Spleen (tissue), 11 donors: Measurements from ENCODE around the gene TMEM255A. TPM values are rescaled to one million over a fixed set of nuclear protein-coding genes. Genes with fewer than 3 reads are reported as not detected.

Experiments
- DNase-seq: peaks from one replicate; pipeline ENCODE4 v3.0.0-alpha.2; 2020
- H3K27ac ChIP-seq, 8 donors: fragments of 200-600 bp; sonication (generic) in 7 of 8; 1 replicate in 4 of 8; 2 replicates in 4 of 8; pipeline versions ENCODE4 v1.5.0 to v1.8.0; 2016 to 2021; ENCODE audit warnings: inconsistent platforms in 4 of 8, mild to moderate bottlenecking in 4 of 8, moderate library complexity in 1 of 8
- H3K27me3 ChIP-seq, 7 donors: fragments of 200-600 bp; sonication (generic) in 6 of 7; replicated peaks in 1 of 7; 1 replicate in 4 of 7; 2 replicates in 3 of 7; pipeline versions ENCODE4 v1.5.0 to v1.8.0; 2016 to 2021; ENCODE audit warnings: inconsistent platforms in 3 of 7, mild to moderate bottlenecking in 1 of 7
- H3K36me3 ChIP-seq, 6 donors: fragments of 200-600 bp; sonication (generic) in 5 of 6; 1 replicate in 4 of 6; 2 replicates in 2 of 6; pipeline versions ENCODE4 v1.5.0 to v1.8.0; 2016 to 2021; ENCODE audit warnings: inconsistent platforms in 2 of 6
- H3K4me1 ChIP-seq, 6 donors: fragments of 200-600 bp; sonication (generic) in 5 of 6; 1 replicate in 3 of 6; 2 replicates in 3 of 6; pipeline versions ENCODE4 v1.5.0 to v1.8.0; 2016 to 2021; ENCODE audit warnings: inconsistent platforms in 3 of 6
- H3K4me3 ChIP-seq, 8 donors: fragments of 200-600 bp; sonication (generic) in 7 of 8; 1 replicate in 4 of 8; 2 replicates in 4 of 8; pipeline versions ENCODE4 v1.5.0 to v1.8.0; 2016 to 2021; ENCODE audit warnings: inconsistent platforms in 4 of 8, mild to moderate bottlenecking in 4 of 8, moderate library complexity in 2 of 8
- H3K9me3 ChIP-seq, 8 donors: fragments of 200-600 bp; sonication (generic) in 7 of 8; 1 replicate in 4 of 8; 2 replicates in 4 of 8; pipeline versions ENCODE4 v1.5.0 to v1.8.0; 2016 to 2021; ENCODE audit warnings: inconsistent platforms in 4 of 8
- CTCF ChIP-seq, 11 experiments: fragments of 200-600 bp in 7 of 11; fragments of 450-650 bp in 4 of 11; sonication (generic) in 4 of 11; IDR thresholded peaks in 8 of 11; conservative IDR thresholded peaks in 3 of 11; 1 replicate in 7 of 11; 2 replicates in 4 of 11; pipeline versions ENCODE4 v1.4.0 to v1.8.0; 2016 to 2021; ENCODE audit warnings: antibody characterized with exemption in 11 of 11, inconsistent platforms in 4 of 11, mild to moderate bottlenecking in 1 of 11
- POLR2AphosphoS5 ChIP-seq, 3 donors: sonication (generic); formaldehyde crosslinking; IDR thresholded peaks; one replicate each; pipeline ENCODE4 v1.5.1; 2017; ENCODE audit warnings: antibody characterized with exemption in 3 of 3
- WGBS, 5 donors: extraction: QIAGEN DNeasy Blood & Tissue Kit in 3 of 5; methylation state at CpG; one replicate each; pipeline versions ENCODE4 v1.1.5 to v1.1.7; 2013 to 2018; 5-methylcytosine and 5-hydroxymethylcytosine counted together
- intact Hi-C: fragments of 100-400 bp; cut with DNase I; formaldehyde crosslinking; loops from one replicate; pipeline ENCODE4 v1.15.0; 2023; ENCODE audit warnings: low total_unique reads
- polyA plus RNA-seq, 3 donors: library from polyadenylated mRNA; stranded (reverse); fragments of 200-250 nt; gene quantifications; one replicate each; pipeline ENCODE4 v1.2.1, GENCODE V29; 2013
- total RNA-seq, 7 donors: library from RNA; depleted of rRNA in 3 of 7; stranded (reverse); fragments of >200 nt in 3 of 7; fragmentation: NEBNext Ultra II Directional in 4 of 7; extraction: Animal tissue kit (Norgen Biotek cat#: 25700) in 4 of 7; gene quantifications; one replicate each; pipeline versions ENCODE4 v1.1.0 to v1.2.1, GENCODE V29; 2016 to 2021
- donor health status: healthy with polysubstance abuse.
- donor health status: DM: no; HTN: no; CAD: no; lungs with moderate emphysema.
- donor health status: DM: no; HTN: no; CAD: no.
- donor health status: Bipolar disorder and iron deficiency.
- donor health status: healthy.
- donor health status: DM: no; HTN: no; CAD: no.
- donor health status: DM: yes; HTN: yes; CAD: no.

Gene TMEM255A
- total and polyA plus RNA-seq, 10 donors = 0.46 to 2.0 (median 1.5) TPM

GRCh38 chrX:120213438-120214265, 97.6 kb downstream of the TMEM255A start:
- Histone ChIP-seq H3K36me3 (no peaks in the 10 kb centered on the region), H3K4me3 (no peak overlapping the region), H3K9me3 (no peaks in the 10 kb centered on the region), H3K4me1 (no peaks in the 10 kb centered on the region), H3K27me3 (peaks cover 0 to 11% (median 0%) of the 10 kb centered on the region in 7 donors), H3K27ac (no peak overlapping the region)
- TF ChIP-seq POLR2AphosphoS5 (IDR thresholded peaks at IDR 0.05) (no peak), CTCF (IDR thresholded peaks at IDR 0.05 in 8 of 11, conservative IDR thresholded peaks at IDR 0.05 in 3 of 11) (peak in 10 of 11 experiments; percentile 29 to 80 (median 70))
- intact Hi-C loops = no loop called here
- no peak for DNase-seq
- WGBS, 5 donors = 22 to 32% (median 27%) methylated on average over 7 to 8 of the region's 8 CpGs

Other genes with a start within 250 kb of the TMEM255A start
- gene RHOXF2B, start 233.8 kb downstream of the TMEM255A start, total RNA-seq = not detected
- gene RHOXF2B, start 233.8 kb downstream of the TMEM255A start, polyA plus RNA-seq = not detected
- under 1 TPM in 2 of 7 donors, not detected in 5; 0.66 to 0.82 TPM for gene RHOXF1, start 195.5 kb downstream of the TMEM255A start, total RNA-seq
- gene RHOXF1, start 195.5 kb downstream of the TMEM255A start, polyA plus RNA-seq = 1 to 10 TPM in 2 of 3 donors, under 1 TPM in 1; 0.15 to 1.6 (median 1.3) TPM
- gene RHOXF2, start 152.8 kb downstream of the TMEM255A start, total RNA-seq = not detected
- under 1 TPM in 1 of 3 donors, not detected in 2; 0.02 TPM for gene RHOXF2, start 152.8 kb downstream of the TMEM255A start, polyA plus RNA-seq
- gene ZBTB33, start 60.6 kb downstream of the TMEM255A start, total RNA-seq = 10 to 100 TPM; 13.6 to 23.7 (median 19.3) TPM
- gene ZBTB33, start 60.6 kb downstream of the TMEM255A start, polyA plus RNA-seq = 1 to 10 TPM; 4.7 to 8.8 (median 6.8) TPM
- not detected for gene ATP1B4, start 50.6 kb upstream of the TMEM255A start, total RNA-seq
- gene ATP1B4, start 50.6 kb upstream of the TMEM255A start, polyA plus RNA-seq = not detected
- gene LAMP2, start 157.8 kb upstream of the TMEM255A start, total RNA-seq = 10 to 100 TPM; 77.2 to 99.3 (median 94.5) TPM
- gene LAMP2, start 157.8 kb upstream of the TMEM255A start, polyA plus RNA-seq = 10 to 100 TPM; 13.6 to 24.2 (median 23.3) TPM
- 10 to 100 TPM; 37.8 to 60.1 (median 47.5) TPM for gene CUL4B, start 249.5 kb upstream of the TMEM255A start, total RNA-seq
- gene CUL4B, start 249.5 kb upstream of the TMEM255A start, polyA plus RNA-seq = 10 to 100 TPM; 19.6 to 23.3 (median 20.1) TPM